Coronary artery (tissue), 2 donors: ENCODE data around the gene BEND6.

Source experiments
- DNase-seq: peaks from one replicate; pipeline ENCODE4 v3.0.0-alpha.2; 2017; ENCODE audit warnings: low spot score
- H3K27ac ChIP-seq, 2 donors: fragments of 200-600 bp; sonication (generic); one replicate each; pipeline ENCODE4 v1.5.1; 2016 to 2019
- H3K4me3 ChIP-seq: fragments of 200-600 bp; sonication (generic); 2 replicates; pipeline ENCODE4 v1.5.1; 2016; ENCODE audit warnings: mild to moderate bottlenecking, moderate library complexity
- TF ChIP-seq, protein P1 (sequence below): fragments of 200-600 bp; sonication (generic); IDR thresholded peaks from one replicate; pipeline ENCODE4 v1.5.1; 2019; ENCODE audit warnings: antibody characterized with exemption

BEND6 gene

DNA sequence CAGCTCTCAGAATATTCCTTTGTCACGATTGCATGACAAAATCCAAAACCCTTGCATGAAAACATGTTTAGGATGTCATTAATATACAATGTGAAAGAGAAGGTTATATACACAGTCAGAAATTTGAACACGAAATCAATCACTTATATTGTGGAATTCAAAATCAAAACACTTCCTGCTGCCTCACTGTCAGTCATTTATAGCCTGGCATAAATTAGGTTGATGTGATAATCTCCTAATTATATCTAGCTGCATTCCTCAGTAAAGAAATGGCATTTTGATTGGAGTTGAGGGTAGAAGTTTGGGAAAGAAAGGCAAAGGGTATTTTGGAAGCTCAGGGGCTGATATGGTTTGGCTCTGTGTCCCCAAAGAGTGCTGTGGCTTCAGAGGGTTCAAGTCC, 24.1 kb upstream of the BEND6 start:
- no peak overlapping the region for H3K27ac ChIP-seq
- TF ChIP-seq, protein P1, sequence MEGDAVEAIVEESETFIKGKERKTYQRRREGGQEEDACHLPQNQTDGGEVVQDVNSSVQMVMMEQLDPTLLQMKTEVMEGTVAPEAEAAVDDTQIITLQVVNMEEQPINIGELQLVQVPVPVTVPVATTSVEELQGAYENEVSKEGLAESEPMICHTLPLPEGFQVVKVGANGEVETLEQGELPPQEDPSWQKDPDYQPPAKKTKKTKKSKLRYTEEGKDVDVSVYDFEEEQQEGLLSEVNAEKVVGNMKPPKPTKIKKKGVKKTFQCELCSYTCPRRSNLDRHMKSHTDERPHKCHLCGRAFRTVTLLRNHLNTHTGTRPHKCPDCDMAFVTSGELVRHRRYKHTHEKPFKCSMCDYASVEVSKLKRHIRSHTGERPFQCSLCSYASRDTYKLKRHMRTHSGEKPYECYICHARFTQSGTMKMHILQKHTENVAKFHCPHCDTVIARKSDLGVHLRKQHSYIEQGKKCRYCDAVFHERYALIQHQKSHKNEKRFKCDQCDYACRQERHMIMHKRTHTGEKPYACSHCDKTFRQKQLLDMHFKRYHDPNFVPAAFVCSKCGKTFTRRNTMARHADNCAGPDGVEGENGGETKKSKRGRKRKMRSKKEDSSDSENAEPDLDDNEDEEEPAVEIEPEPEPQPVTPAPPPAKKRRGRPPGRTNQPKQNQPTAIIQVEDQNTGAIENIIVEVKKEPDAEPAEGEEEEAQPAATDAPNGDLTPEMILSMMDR: no peak
- no peak for DNase-seq
- H3K4me3 ChIP-seq: no peak overlapping the region

DNA sequence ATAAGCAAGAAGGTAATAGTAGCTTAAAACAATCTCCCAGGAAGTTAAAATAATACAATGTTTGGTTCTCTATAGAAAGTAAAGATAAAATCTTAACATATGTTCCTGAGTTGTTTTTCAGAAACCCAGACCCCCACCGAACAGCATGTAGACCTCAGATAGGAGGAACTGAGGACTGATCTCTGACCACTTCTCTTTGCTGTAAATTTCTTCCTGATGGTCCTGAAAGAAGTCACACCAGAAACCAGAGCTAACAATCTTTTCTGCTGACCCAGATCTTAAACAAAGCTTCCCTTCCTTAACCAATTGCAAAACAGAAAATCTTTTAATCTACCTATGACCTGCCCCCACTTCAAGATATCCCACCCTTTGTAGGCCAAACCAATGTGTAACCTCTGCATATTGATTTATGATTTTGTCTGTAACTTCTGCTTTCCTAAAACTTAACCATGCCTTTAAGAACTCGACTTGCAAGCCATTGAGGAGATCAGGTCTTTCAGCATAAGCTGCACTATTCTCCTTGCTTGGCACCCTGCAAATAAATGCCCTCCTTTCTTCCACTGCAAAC, 21.9 kb upstream of the BEND6 start:
- no peak for DNase-seq
- TF ChIP-seq, protein P1: no peak
- no peak overlapping the region for H3K4me3 ChIP-seq
- H3K27ac ChIP-seq: no peak overlapping the region

GRCh38 chr6:56933650-56934049, 21.3 kb upstream of the BEND6 start:
- no peak for DNase-seq
- Histone ChIP-seq H3K4me3 (no peak overlapping the region), H3K27ac (no peak overlapping the region)
- TF ChIP-seq, protein P1: no peak

DNA sequence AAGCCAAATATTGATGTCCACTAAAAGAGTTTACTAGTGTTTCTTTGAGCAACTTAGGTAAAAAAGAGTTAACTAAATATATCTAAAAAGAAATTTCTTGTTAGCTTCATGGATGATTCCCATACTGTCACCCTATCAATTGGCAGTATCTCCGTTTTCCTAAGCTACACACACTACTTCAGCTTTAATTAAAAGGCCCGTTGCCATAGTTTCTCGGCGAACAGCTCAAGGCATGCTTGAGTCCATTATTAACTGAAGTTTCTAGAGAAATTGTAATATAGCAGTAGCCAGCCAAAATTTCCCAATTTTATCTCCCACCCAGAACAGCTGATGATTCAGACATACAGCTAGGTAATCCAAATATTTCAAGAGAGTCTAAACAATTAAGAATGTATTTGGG, 20.0 kb upstream of the BEND6 start:
- H3K4me3 ChIP-seq: no peak overlapping the region
- H3K27ac ChIP-seq: no peak overlapping the region
- no peak for DNase-seq
- TF ChIP-seq, protein P1: no peak

- H3K4me3 ChIP-seq: no peak overlapping the region
- DNase-seq: no peak
- TF ChIP-seq, protein P1: no peak
- H3K27ac ChIP-seq: no peak overlapping the region
Observed at GRCh38 chr6:56936466-56936865, 18.4 kb upstream of the BEND6 start.

GRCh38 chr6:56938649-56939191, 16.2 kb upstream of the BEND6 start:
- TF ChIP-seq, protein P1: no peak
- no peak for DNase-seq
- H3K27ac ChIP-seq: no peak overlapping the region
- no peak overlapping the region for H3K4me3 ChIP-seq

DNA sequence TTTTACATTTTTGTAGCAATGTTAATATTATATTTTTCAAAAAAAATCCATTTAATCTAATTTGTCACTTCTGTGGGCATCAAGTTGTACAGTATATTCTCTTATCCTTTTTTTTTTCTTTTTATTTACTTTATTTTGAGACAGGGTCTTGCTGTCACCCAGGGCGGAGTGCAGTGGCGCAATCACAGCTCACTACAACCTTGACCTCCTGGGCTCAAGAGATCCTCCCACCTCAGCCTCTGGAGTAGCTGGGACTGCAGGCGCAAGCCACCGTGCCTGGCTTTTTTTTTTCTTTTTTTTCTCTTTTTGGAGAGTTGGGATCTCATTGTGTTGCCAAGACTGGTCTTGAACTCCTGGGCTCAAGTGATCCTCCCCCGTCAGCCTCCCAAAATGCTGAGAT, 14.4 kb upstream of the BEND6 start:
- DNase-seq: no peak
- TF ChIP-seq, protein P1: no peak

More for the DNA sequence above, 14.4 kb upstream of the BEND6 start:
- H3K27ac ChIP-seq: no peak overlapping the region
- H3K4me3 ChIP-seq: no peak overlapping the region
